ENCODE results near the gene SELENOH. TPM values are rescaled to one million over a fixed set of nuclear protein-coding genes. Genes with fewer than 3 reads are reported as not detected.

SELENOH gene
- total RNA-seq, 1 donor from 2014 or later, result 73.8 TPM

- peak; percentile 60 to 73 for DNase-seq (ENCODE audit: low read depth in 2 of 2)
Measured at GRCh38 chr11:57779276-57779675, 38.0 kb downstream of the SELENOH start.

DNA sequence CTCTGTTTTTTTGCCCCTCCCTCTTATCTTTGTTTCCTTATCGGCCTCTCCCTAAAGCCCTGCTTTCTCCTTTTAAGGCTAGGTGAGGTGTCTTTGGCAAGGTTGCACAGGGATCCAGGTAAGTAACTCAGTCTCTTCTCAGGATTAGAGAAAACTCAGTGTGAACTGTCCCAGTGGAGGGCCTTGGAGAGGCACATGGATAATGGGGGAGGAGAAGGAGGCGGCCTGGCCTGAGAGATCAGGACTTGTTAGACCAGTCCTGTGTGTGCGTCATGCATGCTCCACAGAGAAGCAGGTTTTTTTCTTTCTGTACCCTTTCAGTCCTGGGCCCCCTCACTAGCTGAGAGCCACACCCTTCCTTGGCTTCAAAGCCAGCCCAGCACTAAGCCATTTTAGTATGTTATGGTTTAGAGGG is 40.2 kb downstream of the SELENOH start:
- peak in 1 of 2 donors; percentile 77 for DNase-seq (ENCODE audit: low read depth in 2 of 2)

DNA sequence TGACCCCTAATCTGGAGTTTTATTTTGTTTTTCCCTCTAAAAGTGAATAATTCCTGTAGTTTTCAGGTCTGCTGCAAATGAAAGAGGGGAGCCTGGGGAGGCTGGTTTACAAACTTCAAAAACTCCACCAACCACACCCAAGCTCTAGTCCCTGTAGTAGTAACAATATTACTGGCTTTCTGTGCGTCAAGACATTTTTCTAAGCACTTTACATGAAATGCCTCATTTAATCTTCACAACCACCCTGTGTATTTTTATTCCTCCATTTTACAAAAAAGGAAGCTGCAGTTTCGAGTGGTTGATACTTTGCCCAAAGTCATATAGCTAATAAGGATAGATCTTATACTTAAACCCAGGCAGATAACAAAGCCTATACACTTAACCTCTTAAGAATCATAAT is 43.8 kb downstream of the SELENOH start:
- DNase-seq (ENCODE audit: low read depth in 2 of 2), result no peak

- DNase-seq (ENCODE audit: low read depth in 2 of 2), result no peak
Measured at GRCh38 chr11:57786436-57786835, 45.1 kb downstream of the SELENOH start.

DNA sequence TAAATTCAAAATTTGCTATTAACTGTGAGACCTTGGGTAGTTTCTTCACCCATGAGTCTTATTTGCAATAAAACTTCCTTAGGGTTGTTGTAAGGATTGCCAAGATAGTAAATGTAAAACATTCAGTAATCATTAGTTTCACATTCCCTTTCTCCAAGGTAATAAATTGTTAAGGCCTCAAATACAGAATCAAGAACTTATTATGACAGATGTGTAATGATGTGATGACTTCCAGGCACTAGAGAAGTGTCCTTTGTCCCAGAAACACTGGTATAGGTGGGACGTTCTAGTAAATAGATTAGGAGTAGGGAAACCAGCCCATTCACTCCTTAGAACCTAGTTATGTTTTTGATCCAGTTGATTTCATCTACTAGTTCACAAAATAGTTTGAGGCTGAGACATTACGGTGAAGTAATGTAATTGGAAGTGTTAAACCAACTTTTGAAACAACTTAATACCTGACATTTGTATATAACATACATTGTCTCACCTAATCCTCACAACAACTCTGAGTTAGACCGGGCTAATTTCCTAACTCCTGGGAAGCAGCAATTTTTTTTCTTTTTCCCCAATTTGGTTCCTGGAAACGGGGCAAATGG is 45.8 kb downstream of the SELENOH start:
- no peak for DNase-seq (ENCODE audit: low read depth in 2 of 2)

- DNase-seq (ENCODE audit: low read depth in 2 of 2), result no peak
Measured at GRCh38 chr11:57787920-57788702, 46.8 kb downstream of the SELENOH start.

GRCh38 chr11:57788703-57789088 is 47.4 kb downstream of the SELENOH start:
- no peak for DNase-seq (ENCODE audit: low read depth in 2 of 2)

GRCh38 chr11:57791321-57792059 is 50.2 kb downstream of the SELENOH start:
- no peak for DNase-seq (ENCODE audit: low read depth in 2 of 2)

DNA sequence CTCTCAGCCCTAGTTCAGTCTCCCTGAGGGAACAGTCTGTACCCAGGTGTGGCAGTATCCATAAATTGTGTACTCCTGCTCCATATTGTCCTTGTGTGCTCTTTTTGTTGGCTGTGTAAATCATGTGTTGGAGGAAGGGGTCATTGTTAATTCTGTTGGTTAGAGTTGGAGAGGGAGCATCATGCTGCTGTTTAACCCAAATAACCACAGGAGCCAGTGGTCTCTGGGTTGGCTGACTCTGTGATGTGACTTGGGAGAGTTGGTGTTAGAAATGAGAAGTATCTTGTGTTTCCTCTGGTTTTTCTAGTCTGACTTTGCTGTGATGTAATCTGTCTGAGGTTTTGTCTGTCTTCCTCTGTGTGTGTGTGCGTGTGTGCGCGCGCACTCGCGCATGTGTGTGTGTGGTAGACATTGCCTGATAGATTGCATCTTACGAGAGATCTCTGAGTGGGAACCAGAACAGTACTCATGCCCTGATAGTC is 50.8 kb downstream of the SELENOH start:
- DNase-seq (ENCODE audit: low read depth in 2 of 2), result peak in 1 of 2 donors; percentile 85

DNA sequence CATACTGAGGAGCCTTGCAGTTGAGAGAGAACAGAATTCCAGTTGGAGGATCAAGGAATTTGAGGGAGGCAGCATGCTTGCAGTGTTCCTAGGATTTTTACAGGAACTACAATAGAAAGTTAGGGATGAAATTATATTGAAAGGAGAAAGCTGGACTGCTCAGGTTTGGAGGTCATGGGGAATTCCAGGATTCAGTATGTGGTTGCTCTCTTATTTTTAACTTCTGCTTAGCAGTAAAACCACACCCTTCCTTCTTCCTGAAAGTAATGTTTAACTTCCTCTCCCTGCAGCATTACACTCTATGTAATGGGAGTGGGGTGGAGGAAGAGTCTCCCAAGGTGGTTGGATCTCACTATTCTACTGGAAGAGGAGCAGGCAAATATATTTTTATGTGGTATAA is 51.6 kb downstream of the SELENOH start:
- DNase-seq (ENCODE audit: low read depth in 2 of 2), result peak; percentile 22 to 77

Other genes with a start within 250 kb of the SELENOH start
- 9.6 and 16.9 TPM in 2 replicates for gene SLC43A1, start 225.8 kb upstream of the SELENOH start, total RNA-seq
- gene TIMM10, start 210.7 kb upstream of the SELENOH start, total RNA-seq, result 42.5 and 55.8 TPM in 2 replicates
- gene SMTNL1, start 203.9 kb upstream of the SELENOH start, total RNA-seq, result not detected in 2 replicates
- gene UBE2L6, start 173.8 kb upstream of the SELENOH start, total RNA-seq, result 29.2 and 44.8 TPM in 2 replicates
- 0.40 TPM in 1 of 2 replicates, not detected in the other for gene SERPING1, start 143.8 kb upstream of the SELENOH start, total RNA-seq
- under 0.01 TPM in 2 replicates for gene YPEL4, start 91.6 kb upstream of the SELENOH start, total RNA-seq
- gene CLP1, start 83.7 kb upstream of the SELENOH start, total RNA-seq, result 14.6 and 19.0 TPM in 2 replicates
- gene ZDHHC5, start 73.4 kb upstream of the SELENOH start, total RNA-seq, result 25.1 and 35.7 TPM in 2 replicates
- gene MED19, start 29.3 kb upstream of the SELENOH start, total RNA-seq, result 10.5 and 11.3 TPM in 2 replicates
- gene TMX2, start 28.9 kb upstream of the SELENOH start, total RNA-seq, result 37.7 and 54.2 TPM in 2 replicates
- not detected in 2 replicates for gene BTBD18, start 10.3 kb downstream of the SELENOH start, total RNA-seq
- gene CTNND1, start 20.3 kb downstream of the SELENOH start, total RNA-seq, result 174 and 212 TPM in 2 replicates